Skeletal muscle tissue (tissue), 4 donors: ENCODE measurements around the gene ATG7. TPM values are rescaled to one million over a fixed set of nuclear protein-coding genes. Genes with fewer than 3 reads are reported as not detected.

Experiments used
- H3K27ac ChIP-seq: one replicate; pipeline ENCODE4 v1.7.0; 2013; ENCODE audit warnings: mild to moderate bottlenecking, low read depth, low read length, inconsistent platforms
- H3K27me3 ChIP-seq, 3 donors: one replicate each; pipeline ENCODE4 v1.7.0; 2013; ENCODE audit warnings: low read length in 3 of 3; ENCODE audit not compliant: control insufficient read depth in 3 of 3, insufficient read depth in 3 of 3
- H3K36me3 ChIP-seq, 3 donors: one replicate each; pipeline ENCODE4 v1.7.0; 2013; ENCODE audit warnings: low read length in 3 of 3; ENCODE audit not compliant: control insufficient read depth in 3 of 3, insufficient read depth in 3 of 3
- H3K4me1 ChIP-seq, 3 donors: one replicate each; pipeline ENCODE4 v1.7.0; 2013; ENCODE audit warnings: low read length in 3 of 3, mild to moderate bottlenecking in 3 of 3; ENCODE audit not compliant: control insufficient read depth in 3 of 3, insufficient read depth in 3 of 3
- H3K4me3 ChIP-seq, 3 donors: one replicate each; pipeline ENCODE4 v1.7.0; 2013; ENCODE audit warnings: low read length in 3 of 3
- H3K9ac ChIP-seq, 3 donors: one replicate each; pipeline ENCODE4 v1.7.0; 2013; ENCODE audit warnings: low read length in 3 of 3, mild to moderate bottlenecking in 3 of 3, moderate library complexity in 2 of 3, low read depth in 1 of 3
- H3K9me3 ChIP-seq, 3 donors: one replicate each; pipeline ENCODE4 v1.7.0; 2013; ENCODE audit warnings: low read length in 3 of 3; ENCODE audit not compliant: control insufficient read depth in 3 of 3
- total RNA-seq: library from RNA; depleted of rRNA; stranded (reverse); fragments of >200 nt; gene quantifications from one replicate; pipeline ENCODE4 v1.2.3, GENCODE V29; 2014
- donor health status: Osteomylitis.

ATG7 gene
- total RNA-seq, 1 donor from 2014 or later, result 48.0 TPM

DNA sequence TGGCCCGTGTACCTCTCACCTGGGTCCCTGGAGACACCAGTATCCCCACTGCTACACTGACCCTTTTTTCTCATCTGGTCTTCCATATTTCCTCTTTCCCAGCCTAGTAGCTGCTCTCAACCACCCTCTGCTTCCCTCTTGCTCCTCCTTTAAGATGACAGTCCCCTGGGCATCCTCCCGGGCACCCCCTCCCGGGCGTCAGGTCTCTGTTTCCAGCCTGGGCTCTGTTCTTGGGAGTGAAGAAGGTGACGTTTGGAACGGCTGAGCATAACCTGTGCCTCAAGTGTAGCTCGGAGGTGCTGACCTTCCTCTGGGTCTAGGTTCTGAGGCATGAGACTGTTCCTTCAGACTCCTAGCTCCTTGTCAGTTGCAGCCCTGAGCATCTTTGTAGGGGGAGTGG is 270.4 kb downstream of the ATG7 start:
- peaks cover 0 to 2% (median 0%) of the 10 kb centered on the region in 3 donors for H3K36me3 ChIP-seq
- peaks cover 0 to 6% (median 3%) of the 10 kb centered on the region in 3 donors for H3K4me1 ChIP-seq

DNA sequence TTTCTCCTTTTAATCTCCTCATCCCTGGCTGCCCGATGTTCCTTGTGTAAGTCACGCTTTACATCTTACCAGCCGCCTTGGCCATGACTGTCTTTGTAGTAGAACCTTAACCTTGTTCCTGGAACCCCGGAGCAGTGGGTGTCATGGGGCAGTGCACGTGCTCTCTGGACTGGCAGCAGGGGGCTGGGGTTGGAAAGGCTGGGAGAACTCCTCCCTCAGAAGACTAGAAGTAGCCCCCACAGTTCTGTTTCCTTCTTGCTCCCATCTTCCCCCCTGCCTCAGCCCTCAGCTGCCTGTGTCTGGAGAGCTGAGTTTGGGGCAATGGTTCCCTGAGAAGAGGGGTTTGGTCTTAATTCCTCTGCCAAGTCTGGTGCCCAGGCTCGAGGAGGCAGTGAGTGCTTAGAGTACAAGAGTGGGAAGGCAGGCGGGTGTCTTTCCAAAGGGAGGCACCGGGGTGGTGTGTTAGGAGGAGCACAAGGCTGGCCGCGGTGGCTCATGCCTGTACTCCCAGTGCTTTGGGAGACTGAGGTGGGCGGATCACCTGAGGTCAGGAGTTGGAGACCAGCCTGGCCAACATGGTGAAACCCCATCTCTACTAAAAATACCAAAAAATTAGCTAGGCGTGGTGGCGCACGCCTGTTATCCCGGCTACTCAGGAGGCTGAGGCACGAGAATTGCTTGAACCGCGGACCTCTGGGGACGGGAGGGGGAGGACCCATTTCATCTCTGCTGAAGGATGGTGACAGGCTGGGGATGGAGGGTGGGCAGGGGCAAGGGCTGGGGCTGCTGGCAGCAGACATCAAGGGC is 271.1 kb downstream of the ATG7 start:
- no peak overlapping the region for H3K27ac ChIP-seq

More for the DNA sequence above, 270.4 kb downstream of the ATG7 start:
- Histone ChIP-seq H3K9me3 (no peaks in the 10 kb centered on the region), H3K27me3 (no peaks in the 10 kb centered on the region), H3K27ac (no peak overlapping the region), H3K9ac (no peak overlapping the region), H3K4me3 (no peak overlapping the region)

DNA sequence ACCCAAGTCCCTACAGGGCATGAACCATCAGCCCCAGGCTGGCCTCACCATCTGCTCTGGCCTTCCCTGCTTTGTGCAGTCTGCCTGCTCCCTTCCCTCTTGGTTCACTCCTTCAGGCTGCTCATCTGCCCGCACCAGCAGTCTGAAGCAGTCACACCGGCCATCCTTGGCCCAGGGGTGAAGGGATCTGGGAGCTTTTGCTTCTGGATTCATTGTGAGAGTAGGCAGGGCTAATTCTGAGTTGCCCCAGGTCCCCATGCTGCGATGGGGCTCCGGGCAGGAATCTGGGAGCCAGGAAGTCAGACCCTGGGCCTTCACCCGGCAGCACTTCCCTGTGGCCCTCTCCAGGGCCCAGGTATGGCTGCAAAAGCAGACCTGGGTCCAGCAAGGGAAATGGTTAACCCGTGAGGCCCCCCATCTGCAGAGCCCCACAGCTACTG is 271.8 kb downstream of the ATG7 start:
- Histone ChIP-seq H3K4me3 (no peak overlapping the region), H3K36me3 (peaks cover 0 to 2% (median 2%) of the 10 kb centered on the region in 3 donors), H3K9me3 (no peaks in the 10 kb centered on the region), H3K9ac (no peak overlapping the region), H3K4me1 (peaks cover 0 to 10% (median 6%) of the 10 kb centered on the region in 3 donors), H3K27me3 (no peaks in the 10 kb centered on the region), H3K27ac (peak overlapping the region; percentile 44)

More for the DNA sequence above, 271.1 kb downstream of the ATG7 start:
- Histone ChIP-seq H3K9ac (no peak overlapping the region), H3K9me3 (no peaks in the 10 kb centered on the region), H3K36me3 (peaks cover 0 to 2% (median 0%) of the 10 kb centered on the region in 3 donors), H3K4me3 (no peak overlapping the region), H3K27me3 (no peaks in the 10 kb centered on the region), H3K4me1 (peaks cover 0 to 6% (median 3%) of the 10 kb centered on the region in 3 donors)

DNA sequence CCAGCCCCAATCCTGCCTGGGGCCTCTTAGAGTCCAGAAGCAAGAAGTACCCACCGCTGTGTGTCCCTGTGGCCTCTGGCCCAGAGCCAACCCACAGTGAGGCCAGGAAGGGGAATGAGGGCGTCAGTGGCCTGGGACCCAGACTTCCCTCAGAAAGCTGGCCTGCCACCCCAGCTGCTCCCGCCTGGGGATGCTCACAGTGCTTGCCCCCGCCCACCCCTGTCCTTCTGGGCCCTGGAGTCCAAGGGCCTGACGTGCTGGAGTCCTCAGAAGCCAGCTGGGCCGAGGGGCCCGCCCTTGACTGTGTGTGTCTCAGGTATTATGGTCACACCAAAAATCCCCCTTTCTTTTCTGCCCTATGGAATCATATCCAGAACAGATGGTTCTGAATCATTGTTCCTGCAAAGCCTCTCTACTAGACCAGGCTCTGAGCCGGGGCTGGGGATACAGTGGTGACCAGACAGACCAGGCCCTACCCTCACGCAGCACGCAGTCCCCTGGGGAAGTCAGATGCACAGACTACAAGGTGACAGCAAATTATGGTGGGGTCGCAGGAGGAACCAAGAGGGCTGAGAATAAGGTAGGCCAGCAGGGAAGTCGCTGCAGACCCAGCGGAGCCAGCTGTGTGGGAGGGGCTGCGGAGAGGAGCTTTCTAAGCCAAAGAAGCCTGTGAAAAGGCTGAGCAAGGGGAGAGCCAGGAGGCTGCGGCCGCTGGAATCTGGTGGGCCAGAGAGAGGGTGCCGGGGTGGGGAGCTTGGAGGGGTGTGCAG is 272.4 kb downstream of the ATG7 start:
- Histone ChIP-seq H3K4me1 (peaks cover 0 to 10% (median 6%) of the 10 kb centered on the region in 3 donors), H3K9me3 (no peaks in the 10 kb centered on the region), H3K4me3 (no peak overlapping the region), H3K27ac (peak overlapping the region; percentile 44), H3K27me3 (no peaks in the 10 kb centered on the region), H3K9ac (no peak overlapping the region), H3K36me3 (peaks cover 0 to 2% (median 2%) of the 10 kb centered on the region in 3 donors)

GRCh38 chr3:11545186-11545851 is 273.1 kb downstream of the ATG7 start:
- H3K4me3 ChIP-seq, result no peak overlapping the region
- H3K9ac ChIP-seq, result peak overlapping the region in 1 of 3 donors; percentile 35
- no peaks in the 10 kb centered on the region for H3K27me3 ChIP-seq
- peak overlapping the region; percentile 30 for H3K27ac ChIP-seq
- no peaks in the 10 kb centered on the region for H3K9me3 ChIP-seq
- peaks cover 0 to 2% (median 2%) of the 10 kb centered on the region in 3 donors for H3K36me3 ChIP-seq
- H3K4me1 ChIP-seq, result peaks cover 0 to 10% (median 6%) of the 10 kb centered on the region in 3 donors

DNA sequence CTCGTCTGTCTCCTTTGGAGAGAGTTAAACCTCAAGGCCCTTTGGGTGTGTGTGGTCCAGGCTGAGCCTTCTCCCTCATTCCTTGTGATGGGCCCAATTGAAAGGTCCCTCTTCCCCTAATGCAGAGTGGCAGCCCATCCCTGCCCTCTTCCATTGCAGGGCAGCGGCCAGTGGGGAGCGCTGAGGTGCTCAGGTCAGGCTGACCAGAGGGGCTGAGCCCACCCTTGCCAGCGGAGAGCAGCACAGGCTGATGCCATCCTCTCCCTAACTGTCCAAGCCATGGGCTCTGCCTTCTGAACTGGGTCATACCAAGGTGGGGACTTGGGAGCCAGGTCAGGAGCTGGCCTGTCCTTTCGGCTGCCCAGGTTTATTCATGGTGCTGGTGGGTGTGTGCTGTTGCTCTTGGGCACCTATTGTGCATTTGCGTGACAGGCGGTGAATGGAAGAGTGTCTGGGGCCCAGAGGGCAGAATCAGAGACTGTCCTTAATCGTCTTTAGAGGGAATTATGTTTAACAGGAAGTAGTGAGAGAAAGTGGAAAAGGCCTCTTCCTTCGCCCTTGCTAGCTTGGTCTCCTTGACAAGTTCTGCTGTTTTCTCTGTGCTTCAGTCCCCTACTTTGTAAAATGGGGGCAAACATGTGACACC is 274.6 kb downstream of the ATG7 start:
- peaks cover 0 to 10% (median 6%) of the 10 kb centered on the region in 3 donors for H3K4me1 ChIP-seq

GRCh38 chr3:11547498-11547897 is 275.3 kb downstream of the ATG7 start:
- Histone ChIP-seq H3K27me3 (no peaks in the 10 kb centered on the region), H3K36me3 (peaks cover 0 to 2% (median 2%) of the 10 kb centered on the region in 3 donors), H3K4me3 (no peak overlapping the region), H3K4me1 (peaks cover 0 to 10% (median 6%) of the 10 kb centered on the region in 3 donors), H3K9me3 (no peaks in the 10 kb centered on the region), H3K27ac (no peak overlapping the region), H3K9ac (no peak overlapping the region)

More for the DNA sequence above, 274.6 kb downstream of the ATG7 start:
- Histone ChIP-seq H3K27me3 (no peaks in the 10 kb centered on the region), H3K4me3 (no peak overlapping the region), H3K36me3 (peaks cover 0 to 2% (median 2%) of the 10 kb centered on the region in 3 donors), H3K9ac (no peak overlapping the region), H3K9me3 (no peaks in the 10 kb centered on the region), H3K27ac (no peak overlapping the region)

DNA sequence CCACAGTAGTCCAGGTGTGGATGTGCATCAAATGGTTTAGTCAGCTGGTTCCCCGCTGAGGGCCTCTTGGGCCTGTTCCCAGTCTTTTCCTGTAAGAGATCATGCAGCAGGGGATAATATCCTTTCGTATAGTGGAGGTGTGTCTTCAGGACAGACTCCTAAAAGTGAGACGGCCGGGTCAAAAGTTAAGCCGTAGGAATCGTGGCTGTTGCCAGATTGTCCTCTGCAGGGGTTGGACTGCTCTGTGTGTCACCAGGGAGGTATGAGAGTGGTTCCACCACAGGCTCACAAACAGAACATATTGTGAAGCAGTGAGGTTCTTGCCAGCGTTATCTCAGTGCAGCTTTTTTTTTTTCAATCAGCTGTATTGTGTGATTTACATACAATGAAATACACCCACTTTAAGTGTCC is 276.5 kb downstream of the ATG7 start:
- Histone ChIP-seq H3K9ac (no peak overlapping the region), H3K36me3 (peaks cover 0 to 5% (median 4%) of the 10 kb centered on the region in 3 donors), H3K4me1 (peaks cover 5 to 15% (median 10%) of the 10 kb centered on the region in 3 donors), H3K27me3 (no peaks in the 10 kb centered on the region), H3K9me3 (no peaks in the 10 kb centered on the region), H3K27ac (no peak overlapping the region), H3K4me3 (no peak overlapping the region)

GRCh38 chr3:11549580-11550140 is 277.5 kb downstream of the ATG7 start:
- Histone ChIP-seq H3K4me3 (no peak overlapping the region), H3K27me3 (no peaks in the 10 kb centered on the region), H3K9ac (no peak overlapping the region), H3K27ac (no peak overlapping the region), H3K9me3 (no peaks in the 10 kb centered on the region), H3K4me1 (peaks cover 9 to 19% (median 15%) of the 10 kb centered on the region in 3 donors), H3K36me3 (peaks cover 0 to 9% (median 6%) of the 10 kb centered on the region in 3 donors)
